Endothelial cell of coronary artery (primary cell): ENCODE data around the gene MC3R. TPM values are rescaled to one million over a fixed set of nuclear protein-coding genes. Genes with fewer than 3 reads are reported as not detected.

Experiments used
- total RNA-seq: library from RNA; depleted of rRNA; stranded (reverse); fragments of >200 nt; gene quantifications from 2 replicates; pipeline ENCODE4 v1.2.3, GENCODE V29; 2014

Gene MC3R
- total RNA-seq = not detected in 2 replicates

GRCh38 chr20:56247954-56248782, at the start of gene MC3R:
Gene MC3R (plus strand): TSS chr20:56248732. CDS start chr20:56248844, 112 bp downstream.

Other genes with a start within 250 kb of the MC3R start
- not detected in 2 replicates for gene CBLN4, start 243.2 kb upstream of the MC3R start, total RNA-seq
- gene FAM210B, start 110.2 kb downstream of the MC3R start, total RNA-seq = 38.1 and 39.9 TPM in 2 replicates
- gene AURKA, start 143.5 kb downstream of the MC3R start, total RNA-seq = 14.1 and 39.9 TPM in 2 replicates
- gene CSTF1, start 143.9 kb downstream of the MC3R start, total RNA-seq = 26.1 and 28.3 TPM in 2 replicates
- gene CASS4, start 163.5 kb downstream of the MC3R start, total RNA-seq = not detected in 2 replicates
- 92.6 and 95.6 TPM in 2 replicates for gene RTF2, start 219.9 kb downstream of the MC3R start, total RNA-seq